ENCODE data around the gene RBFOX2. TPM values are rescaled to one million over a fixed set of nuclear protein-coding genes. Genes with fewer than 3 reads are reported as not detected.

Gene RBFOX2
- total RNA-seq, 1 donor from 2014 or later = 64.1 TPM

GRCh38 chr22:35960854-35961253, 67.8 kb downstream of the RBFOX2 start:
- no peak for TF ChIP-seq CTCF (IDR thresholded peaks at IDR 0.05)

GRCh38 chr22:35959121-35959800, 69.4 kb downstream of the RBFOX2 start:
- H3K27me3 ChIP-seq = no peaks in the 10 kb centered on the region
- H3K4me1 ChIP-seq = peaks cover 13% of the 10 kb centered on the region
- H3K4me3 ChIP-seq = no peak overlapping the region
- DNase-seq (no peak), ATAC-seq (no peak)
- no peak for TF ChIP-seq CTCF (IDR thresholded peaks at IDR 0.05)
- no peaks in the 10 kb centered on the region for H3K9me3 ChIP-seq
- intact Hi-C loops (cut with DNase I) = no loop called here
- no peak overlapping the region for H3K27ac ChIP-seq
- H3K36me3 ChIP-seq = no peaks in the 10 kb centered on the region

More at GRCh38 chr22:35960854-35961253, 67.8 kb downstream of the RBFOX2 start:
- ATAC-seq (no peak), DNase-seq (no peak)
- Histone ChIP-seq H3K9me3 (no peaks in the 10 kb centered on the region), H3K36me3 (no peaks in the 10 kb centered on the region), H3K4me3 (no peak overlapping the region), H3K4me1 (peaks cover 13% of the 10 kb centered on the region), H3K27ac (no peak overlapping the region), H3K27me3 (no peaks in the 10 kb centered on the region)
- intact Hi-C loops (cut with DNase I) = no loop called here

GRCh38 chr22:35958334-35958733, 70.3 kb downstream of the RBFOX2 start:
- Histone ChIP-seq H3K27me3 (no peaks in the 10 kb centered on the region), H3K36me3 (no peaks in the 10 kb centered on the region), H3K4me1 (peaks cover 13% of the 10 kb centered on the region), H3K4me3 (no peak overlapping the region), H3K27ac (no peak overlapping the region), H3K9me3 (no peaks in the 10 kb centered on the region)
- intact Hi-C loops (cut with DNase I) = no loop called here
- no peak for TF ChIP-seq CTCF (IDR thresholded peaks at IDR 0.05)
- DNase-seq (no peak), ATAC-seq (no peak)

- Histone ChIP-seq H3K36me3 (no peaks in the 10 kb centered on the region), H3K27ac (no peak overlapping the region), H3K4me1 (peaks cover 12% of the 10 kb centered on the region), H3K4me3 (no peak overlapping the region), H3K9me3 (no peaks in the 10 kb centered on the region), H3K27me3 (no peaks in the 10 kb centered on the region)
- TF ChIP-seq CTCF (IDR thresholded peaks at IDR 0.05) = no peak
- DNase-seq (no peak), ATAC-seq (no peak)
- intact Hi-C loops (cut with DNase I) = no loop called here
Measured at GRCh38 chr22:35957589-35957988, 71.0 kb downstream of the RBFOX2 start.

GRCh38 chr22:35956850-35957249, 71.8 kb downstream of the RBFOX2 start:
- no peak for TF ChIP-seq CTCF (IDR thresholded peaks at IDR 0.05)
- DNase-seq (no peak), ATAC-seq (no peak)
- Histone ChIP-seq H3K9me3 (no peaks in the 10 kb centered on the region), H3K4me3 (no peak overlapping the region), H3K27me3 (no peaks in the 10 kb centered on the region), H3K4me1 (peaks cover 4% of the 10 kb centered on the region), H3K36me3 (no peaks in the 10 kb centered on the region), H3K27ac (no peak overlapping the region)
- intact Hi-C loops (cut with DNase I) = no loop called here

GRCh38 chr22:35955546-35955945, 73.1 kb downstream of the RBFOX2 start:
- peaks cover 3% of the 10 kb centered on the region for H3K4me1 ChIP-seq
- TF ChIP-seq CTCF (IDR thresholded peaks at IDR 0.05) = no peak
- ATAC-seq = no peak
- intact Hi-C loops (cut with DNase I) = no loop called here
- H3K9me3 ChIP-seq = no peaks in the 10 kb centered on the region
- H3K4me3 ChIP-seq = no peak overlapping the region
- no peaks in the 10 kb centered on the region for H3K27me3 ChIP-seq
- no peak for DNase-seq
- H3K36me3 ChIP-seq = no peaks in the 10 kb centered on the region
- H3K27ac ChIP-seq = no peak overlapping the region

Measured in upper lobe of right lung (tissue), 1 donor.